K562 (cell line): ENCODE data around the gene ZNF438. TPM values are rescaled to one million over a fixed set of nuclear protein-coding genes. Genes with fewer than 3 reads are reported as not detected.

Source experiments
- ATAC-seq: fragments of 200-7000 bp; cut with Tn5 transposase; 3 replicates; pipeline ENCODE4 v1.9.1; 2020; ENCODE audit warnings: moderate library complexity
- BruUV-seq: library from RNA; stranded (reverse); fragments of 400-500 nt; replicated peaks from 2 replicates; lab custom pipeline; 2021; lab: Mats Ljungman, UMichigan
- CTCF ChIA-PET: fragments of 300-600 bp; formaldehyde crosslinking; extraction: SDS; loops from one replicate; lab custom pipeline; 2021; ENCODE audit warnings: low intra/inter-chr PET ratio; lab: Yijun Ruan, JAX
- POLR2A ChIA-PET: fragments of 300-600, 350-650 bp; sonication (Branson Sonifier 250); formaldehyde crosslinking; extraction: SDS; loops from one replicate; lab custom pipeline; 2021; ENCODE audit warnings: antibody characterized with exemption, inconsistent platforms; lab: Yijun Ruan, JAX
- DNase-seq, 4 experiments: peaks; one replicate each; pipeline versions ENCODE4 v3.0.0 to v3.0.0-alpha.2; 2011 to 2018; ENCODE audit warnings: low spot score in 3 of 4, mixed read lengths in 3 of 4; ENCODE audit errors: extremely low read depth in 1 of 4
- FAIRE-seq: peaks from 2 replicates; lab custom pipeline; 2011; peaks lifted over from hg19 to GRCh38; lab: Jason Lieb, UNC
- H2AFZ ChIP-seq: 2 replicates; pipeline ENCODE4 v1.6.0; 2011; ENCODE audit warnings: low read depth, low read length, control low read depth, inconsistent platforms
- H3K27ac ChIP-seq: fragments of 200-600 bp; 3 replicates; pipeline ENCODE4 v1.8.0; 2011; ENCODE audit warnings: low read depth, mild to moderate bottlenecking, control low read depth, inconsistent platforms, low read length, moderate library complexity, mixed read lengths; ENCODE audit errors: extremely low read depth
- H3K27me3 ChIP-seq, 2 experiments: fragments of 300-600 bp in 1 of 2; 2 replicates in 1 of 2; 3 replicates in 1 of 2; pipeline versions ENCODE4 v1.6.0 to v1.8.0; 2011; ENCODE audit warnings: inconsistent platforms in 2 of 2, low read length in 2 of 2, mild to moderate bottlenecking in 1 of 2, mixed read lengths in 1 of 2, moderate library complexity in 1 of 2; ENCODE audit not compliant: control insufficient read depth in 2 of 2, insufficient read depth in 2 of 2
- H3K36me3 ChIP-seq: fragments of 300-600 bp; 3 replicates; pipeline ENCODE4 v1.8.0; 2011; ENCODE audit warnings: mild to moderate bottlenecking, low read length, inconsistent platforms; ENCODE audit not compliant: control insufficient read depth, insufficient read depth
- H3K4me1 ChIP-seq, 2 experiments: fragments of 200-600 bp in 1 of 2; replicated peaks in 1 of 2; 2 replicates in 1 of 2; 3 replicates in 1 of 2; pipeline versions ENCODE4 v1.5.1 to v1.8.0; 2011; ENCODE audit warnings: inconsistent platforms in 2 of 2, low read length in 2 of 2, mild to moderate bottlenecking in 1 of 2, mixed read lengths in 1 of 2, moderate library complexity in 1 of 2; ENCODE audit not compliant: control insufficient read depth in 2 of 2, insufficient read depth in 2 of 2
- H3K4me2 ChIP-seq: 2 replicates; pipeline ENCODE4 v1.6.1; 2011; ENCODE audit warnings: low read length, control low read depth, inconsistent platforms, mixed read lengths; ENCODE audit not compliant: insufficient read depth
- H3K4me3 ChIP-seq: fragments of 200-600 bp; sonication (generic), shearing (Covaris generic); 2 replicates; pipeline ENCODE4 v1.5.1; 2016; ENCODE audit warnings: control low read depth, inconsistent platforms
- H3K79me2 ChIP-seq: fragments of 200-600 bp; 3 replicates; pipeline ENCODE4 v1.8.0; 2011; ENCODE audit warnings: low read length, inconsistent platforms; ENCODE audit not compliant: control insufficient read depth, insufficient read depth
- H3K9ac ChIP-seq, 2 experiments: 2 replicates each; pipeline versions ENCODE4 v1.6.0 to v1.6.1; 2011; ENCODE audit warnings: low read depth in 2 of 2, low read length in 2 of 2, control low read depth in 1 of 2, inconsistent platforms in 1 of 2, mild to moderate bottlenecking in 1 of 2, mixed read lengths in 1 of 2; ENCODE audit not compliant: insufficient read depth in 1 of 2
- H3K9me1 ChIP-seq: one replicate; pipeline ENCODE4 v1.6.0; 2011; ENCODE audit warnings: inconsistent platforms, mild to moderate bottlenecking, low read length, moderate library complexity; ENCODE audit not compliant: control insufficient read depth, insufficient read depth
- H3K9me3 ChIP-seq: replicated peaks from 2 replicates; pipeline ENCODE4 v1.5.1; 2011; ENCODE audit warnings: low read depth, low read length, inconsistent platforms; ENCODE audit not compliant: control insufficient read depth, insufficient read depth
- H4K20me1 ChIP-seq: replicated peaks from 2 replicates; pipeline ENCODE4 v1.6.1; 2011; ENCODE audit warnings: low read length, inconsistent platforms, mixed read lengths; ENCODE audit not compliant: control insufficient read depth, insufficient read depth
- DPF2 ChIP-seq: fragments of 450-650 bp; IDR thresholded peaks from 2 replicates; pipeline ENCODE4 v1.6.1; 2016
- ELF4 ChIP-seq: fragments of 450-650 bp; formaldehyde crosslinking; IDR thresholded peaks from 2 replicates; pipeline ENCODE4 v1.4.0; 2022; ENCODE audit warnings: missing genetic modification characterization
- MCM5 ChIP-seq: fragments of 450-650 bp; IDR thresholded peaks from 2 replicates; pipeline ENCODE4 v1.6.1; 2016; ENCODE audit warnings: low read depth
- MCM7 ChIP-seq, 2 experiments: fragments of 450-650 bp; IDR thresholded peaks; 2 replicates each; pipeline ENCODE4 v1.6.1; 2016 to 2018
- WGBS: fragments of 100-300 bp; shearing (Covaris generic); methylation state at CpG from one replicate; pipeline ENCODE4 v1.1.6; 2016; ENCODE audit warnings: low coverage, mixed read lengths; ENCODE audit not compliant: insufficient coverage; ENCODE audit errors: missing lambda C conversion rate; 5-methylcytosine and 5-hydroxymethylcytosine counted together
- in situ Hi-C: fragments of 300-500 bp; cut with MboI; formaldehyde crosslinking; loops from 4 replicates; pipeline ENCODE4 v1.15.0; 2018; ENCODE audit warnings: inconsistent platforms, mixed read lengths
- intact Hi-C: fragments of 100-400 bp; cut with micrococcal nuclease; formaldehyde crosslinking; loops from 2 replicates; pipeline ENCODE4 v1.14.2; 2022
- polyA plus RNA-seq, 8 experiments: library from polyadenylated mRNA; depleted of rRNA in 4 of 8; stranded (reverse) in 5 of 8; unstranded in 3 of 8; fragments of >200 nt; fragmentation: Nextera tagmentation in 2 of 8; fragmentation: Illumina TruSeq in 1 of 8; extraction: Ambion mirVana in 2 of 8; extraction: Trizol in 1 of 8; gene quantifications; 2 replicates each; pipeline versions ENCODE4 v1.2.1 to v1.2.3, GENCODE V29; 2011 to 2014; ENCODE audit warnings: inconsistent platforms in 1 of 8, missing spikeins in 1 of 8
- total RNA-seq, 7 experiments: library from RNA; depleted of rRNA in 6 of 7; stranded (reverse); fragments of >200 nt in 6 of 7; fragmentation: Illumina TruSeq in 2 of 7; extraction: Trizol in 2 of 7; gene quantifications; 2 replicates each; pipeline versions ENCODE4 v1.2.1 to v1.2.3, GENCODE V29; 2011 to 2021; ENCODE audit warnings: low replicate concordance in 1 of 7
- TF ChIP-seq, protein P1 (sequence below), 2 experiments: fragments of 450-650 bp in 1 of 2; sonication (generic) in 1 of 2; formaldehyde crosslinking in 1 of 2; IDR thresholded peaks; 2 replicates each; pipeline versions ENCODE4 v1.7.1 to v1.9.0; 2016 to 2022; ENCODE audit warnings: inconsistent platforms in 1 of 2, mild to moderate bottlenecking in 1 of 2, missing genetic modification reagents in 1 of 2
- TF ChIP-seq, protein P2 (sequence below): fragments of 450-650 bp; IDR thresholded peaks from 2 replicates; pipeline ENCODE4 v1.6.1; 2016; ENCODE audit warnings: low read depth

Gene ZNF438
- total and polyA plus RNA-seq, 9 of the 15 experiments (the other 6 are each of a cell fraction or from before 2014, with no cell fraction given): 0.45 to 1.5 (median 0.91) TPM

DNA sequence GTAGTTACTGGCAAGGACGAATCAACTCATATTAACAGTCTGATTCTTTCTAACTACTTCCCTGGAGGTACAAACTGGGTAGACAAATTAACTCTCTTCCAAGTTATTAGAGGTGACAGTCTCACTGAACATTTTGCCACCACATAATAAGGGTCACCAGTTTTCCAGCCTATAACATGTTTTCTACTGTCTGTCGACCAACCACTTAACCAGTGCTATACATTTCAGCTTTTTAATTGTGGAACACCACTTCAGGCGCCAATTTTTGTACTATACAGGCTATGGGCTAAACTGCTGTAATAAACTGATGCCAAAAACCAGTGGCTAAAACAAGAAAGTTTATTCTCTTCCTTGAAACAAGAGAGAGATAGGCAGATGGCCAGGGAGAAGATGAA is 13.3 kb downstream of the ZNF438 start:
- no peak overlapping the region for H3K4me2 ChIP-seq
- H4K20me1 ChIP-seq: no peaks in the 10 kb centered on the region
- H2AFZ ChIP-seq: no peak overlapping the region
- BruUV-seq: no TSS peak
- no peak for DNase-seq
- in situ Hi-C loops: no loop called here
- no peak overlapping the region for H3K4me3 ChIP-seq
- no peaks in the 10 kb centered on the region for H3K79me2 ChIP-seq
- H3K4me1 ChIP-seq: no peaks in the 10 kb centered on the region
- H3K27me3 ChIP-seq: no peaks in the 10 kb centered on the region; a peak in 1 of 5 replicates
- FAIRE-seq: no peak
- no peak for ATAC-seq
- WGBS: 6% methylated on average over 3 of the region's 3 CpGs
- no peaks in the 10 kb centered on the region for H3K9me3 ChIP-seq
- no peaks in the 10 kb centered on the region for H3K9me1 ChIP-seq
- H3K27ac ChIP-seq: no peak overlapping the region
- ChIA-PET POLR2A (no interaction called here), CTCF (no interaction called here)
- no peaks in the 10 kb centered on the region for H3K36me3 ChIP-seq
- intact Hi-C loops: no loop called here
- no peak overlapping the region for H3K9ac ChIP-seq
- no peak for TF ChIP-seq MCM5
- TF ChIP-seq, protein P1, sequence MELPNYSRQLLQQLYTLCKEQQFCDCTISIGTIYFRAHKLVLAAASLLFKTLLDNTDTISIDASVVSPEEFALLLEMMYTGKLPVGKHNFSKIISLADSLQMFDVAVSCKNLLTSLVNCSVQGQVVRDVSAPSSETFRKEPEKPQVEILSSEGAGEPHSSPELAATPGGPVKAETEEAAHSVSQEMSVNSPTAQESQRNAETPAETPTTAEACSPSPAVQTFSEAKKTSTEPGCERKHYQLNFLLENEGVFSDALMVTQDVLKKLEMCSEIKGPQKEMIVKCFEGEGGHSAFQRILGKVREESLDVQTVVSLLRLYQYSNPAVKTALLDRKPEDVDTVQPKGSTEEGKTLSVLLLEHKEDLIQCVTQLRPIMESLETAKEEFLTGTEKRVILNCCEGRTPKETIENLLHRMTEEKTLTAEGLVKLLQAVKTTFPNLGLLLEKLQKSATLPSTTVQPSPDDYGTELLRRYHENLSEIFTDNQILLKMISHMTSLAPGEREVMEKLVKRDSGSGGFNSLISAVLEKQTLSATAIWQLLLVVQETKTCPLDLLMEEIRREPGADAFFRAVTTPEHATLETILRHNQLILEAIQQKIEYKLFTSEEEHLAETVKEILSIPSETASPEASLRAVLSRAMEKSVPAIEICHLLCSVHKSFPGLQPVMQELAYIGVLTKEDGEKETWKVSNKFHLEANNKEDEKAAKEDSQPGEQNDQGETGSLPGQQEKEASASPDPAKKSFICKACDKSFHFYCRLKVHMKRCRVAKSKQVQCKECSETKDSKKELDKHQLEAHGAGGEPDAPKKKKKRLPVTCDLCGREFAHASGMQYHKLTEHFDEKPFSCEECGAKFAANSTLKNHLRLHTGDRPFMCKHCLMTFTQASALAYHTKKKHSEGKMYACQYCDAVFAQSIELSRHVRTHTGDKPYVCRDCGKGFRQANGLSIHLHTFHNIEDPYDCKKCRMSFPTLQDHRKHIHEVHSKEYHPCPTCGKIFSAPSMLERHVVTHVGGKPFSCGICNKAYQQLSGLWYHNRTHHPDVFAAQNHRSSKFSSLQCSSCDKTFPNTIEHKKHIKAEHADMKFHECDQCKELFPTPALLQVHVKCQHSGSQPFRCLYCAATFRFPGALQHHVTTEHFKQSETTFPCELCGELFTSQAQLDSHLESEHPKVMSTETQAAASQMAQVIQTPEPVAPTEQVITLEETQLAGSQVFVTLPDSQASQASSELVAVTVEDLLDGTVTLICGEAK (IDR thresholded peaks at IDR 0.05): no peak
- TF ChIP-seq, protein P1 (CRISPR knock-in tag; IDR thresholded peaks at IDR 0.05): no peak
- no peak for TF ChIP-seq DPF2
- TF ChIP-seq MCM7 (IDR thresholded peaks at IDR 0.05): no peak
- TF ChIP-seq, protein P2, sequence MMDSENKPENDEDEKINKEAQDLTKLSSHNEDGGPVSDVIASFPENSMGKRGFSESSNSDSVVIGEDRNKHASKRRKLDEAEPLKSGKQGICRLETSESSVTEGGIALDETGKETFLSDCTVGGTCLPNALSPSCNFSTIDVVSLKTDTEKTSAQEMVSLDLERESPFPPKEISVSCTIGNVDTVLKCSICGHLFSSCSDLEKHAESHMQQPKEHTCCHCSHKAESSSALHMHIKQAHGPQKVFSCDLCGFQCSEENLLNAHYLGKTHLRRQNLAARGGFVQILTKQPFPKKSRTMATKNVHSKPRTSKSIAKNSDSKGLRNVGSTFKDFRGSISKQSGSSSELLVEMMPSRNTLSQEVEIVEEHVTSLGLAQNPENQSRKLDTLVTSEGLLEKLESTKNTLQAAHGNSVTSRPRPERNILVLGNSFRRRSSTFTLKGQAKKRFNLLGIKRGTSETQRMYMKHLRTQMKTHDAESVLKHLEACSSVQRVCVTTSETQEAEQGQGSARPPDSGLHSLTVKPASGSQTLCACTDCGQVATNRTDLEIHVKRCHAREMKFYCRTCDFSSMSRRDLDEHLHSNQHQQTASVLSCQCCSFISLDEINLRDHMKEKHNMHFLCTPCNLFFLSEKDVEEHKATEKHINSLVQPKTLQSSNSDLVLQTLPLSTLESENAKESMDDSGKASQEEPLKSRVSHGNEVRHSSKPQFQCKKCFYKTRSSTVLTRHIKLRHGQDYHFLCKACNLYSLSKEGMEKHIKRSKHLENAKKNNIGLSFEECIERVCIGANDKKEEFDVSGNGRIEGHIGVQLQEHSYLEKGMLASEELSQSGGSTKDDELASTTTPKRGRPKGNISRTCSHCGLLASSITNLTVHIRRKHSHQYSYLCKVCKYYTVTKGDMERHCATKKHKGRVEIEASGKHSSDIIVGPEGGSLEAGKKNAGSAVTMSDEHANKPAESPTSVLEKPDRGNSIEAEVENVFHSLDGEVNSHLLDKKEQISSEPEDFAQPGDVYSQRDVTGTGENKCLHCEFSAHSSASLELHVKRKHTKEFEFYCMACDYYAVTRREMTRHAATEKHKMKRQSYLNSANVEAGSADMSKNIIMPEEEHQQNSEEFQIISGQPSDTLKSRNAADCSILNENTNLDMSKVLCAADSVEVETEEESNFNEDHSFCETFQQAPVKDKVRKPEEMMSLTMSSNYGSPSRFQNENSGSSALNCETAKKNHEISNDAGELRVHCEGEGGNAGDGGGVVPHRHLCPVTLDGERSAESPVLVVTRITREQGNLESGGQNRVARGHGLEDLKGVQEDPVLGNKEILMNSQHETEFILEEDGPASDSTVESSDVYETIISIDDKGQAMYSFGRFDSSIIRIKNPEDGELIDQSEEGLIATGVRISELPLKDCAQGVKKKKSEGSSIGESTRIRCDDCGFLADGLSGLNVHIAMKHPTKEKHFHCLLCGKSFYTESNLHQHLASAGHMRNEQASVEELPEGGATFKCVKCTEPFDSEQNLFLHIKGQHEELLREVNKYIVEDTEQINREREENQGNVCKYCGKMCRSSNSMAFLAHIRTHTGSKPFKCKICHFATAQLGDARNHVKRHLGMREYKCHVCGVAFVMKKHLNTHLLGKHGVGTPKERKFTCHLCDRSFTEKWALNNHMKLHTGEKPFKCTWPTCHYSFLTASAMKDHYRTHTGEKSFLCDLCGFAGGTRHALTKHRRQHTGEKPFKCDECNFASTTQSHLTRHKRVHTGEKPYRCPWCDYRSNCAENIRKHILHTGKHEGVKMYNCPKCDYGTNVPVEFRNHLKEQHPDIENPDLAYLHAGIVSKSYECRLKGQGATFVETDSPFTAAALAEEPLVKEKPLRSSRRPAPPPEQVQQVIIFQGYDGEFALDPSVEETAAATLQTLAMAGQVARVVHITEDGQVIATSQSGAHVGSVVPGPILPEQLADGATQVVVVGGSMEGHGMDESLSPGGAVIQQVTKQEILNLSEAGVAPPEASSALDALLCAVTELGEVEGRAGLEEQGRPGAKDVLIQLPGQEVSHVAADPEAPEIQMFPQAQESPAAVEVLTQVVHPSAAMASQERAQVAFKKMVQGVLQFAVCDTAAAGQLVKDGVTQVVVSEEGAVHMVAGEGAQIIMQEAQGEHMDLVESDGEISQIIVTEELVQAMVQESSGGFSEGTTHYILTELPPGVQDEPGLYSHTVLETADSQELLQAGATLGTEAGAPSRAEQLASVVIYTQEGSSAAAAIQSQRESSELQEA: no peak
- no peak for TF ChIP-seq ELF4 (CRISPR knock-in tag)
